ENCODE data around the gene MAPK7. TPM values are rescaled to one million over a fixed set of nuclear protein-coding genes. Genes with fewer than 3 reads are reported as not detected.
"Not testable (repeated sequence)": the region's sequence is repeated elsewhere in the genome, so short reads cannot be mapped to it uniquely, and the experiment has no call there.

The MAPK7 gene
- total RNA-seq, 1 experiment from 2014 or later = 4.1 TPM

DNA sequence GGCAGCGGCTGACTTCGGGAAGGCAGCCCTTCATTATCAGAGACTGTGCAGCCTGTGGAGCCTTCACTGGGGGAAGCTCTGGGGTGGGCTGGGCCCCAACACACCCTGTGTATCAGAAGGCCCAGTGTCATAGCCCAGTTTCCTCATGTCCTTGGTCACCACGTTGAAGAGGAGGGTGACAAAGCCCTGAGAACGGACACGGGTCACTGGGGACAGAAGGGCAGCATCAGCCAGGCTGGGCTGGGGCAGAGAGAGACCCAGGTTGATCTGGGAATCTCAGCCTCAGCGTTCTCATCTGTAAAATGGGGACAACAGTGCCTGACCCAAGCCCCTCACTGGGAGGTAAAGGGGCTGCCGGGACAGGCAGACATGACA is 35.1 kb upstream of the MAPK7 start:
- no peak for DNase-seq (ENCODE audit: low read depth)

DNA sequence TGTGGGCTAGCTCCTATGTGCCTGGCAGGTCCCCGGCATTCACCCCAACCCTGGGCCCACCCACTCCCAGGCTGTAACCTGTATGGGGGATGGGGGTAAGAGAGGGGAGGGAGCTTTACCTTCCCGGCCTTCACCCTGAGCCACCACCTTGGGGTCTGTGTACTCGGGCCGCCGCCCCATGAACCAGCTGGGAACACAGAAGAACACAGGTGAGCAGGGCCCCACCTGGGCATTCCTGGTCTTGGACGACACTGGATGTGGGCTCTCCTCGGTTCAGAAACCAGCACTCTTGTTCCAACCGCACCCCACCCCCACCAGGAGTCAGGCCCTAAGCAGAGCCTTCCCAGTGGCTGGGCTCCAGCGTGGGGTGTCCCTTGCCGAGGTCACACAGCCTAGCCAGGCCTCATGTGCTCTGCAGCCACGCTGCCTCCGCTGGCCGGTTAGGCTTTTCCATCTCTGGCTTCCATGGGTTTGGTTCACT is 34.6 kb upstream of the MAPK7 start:
- DNase-seq (ENCODE audit: low read depth) = no peak

DNA sequence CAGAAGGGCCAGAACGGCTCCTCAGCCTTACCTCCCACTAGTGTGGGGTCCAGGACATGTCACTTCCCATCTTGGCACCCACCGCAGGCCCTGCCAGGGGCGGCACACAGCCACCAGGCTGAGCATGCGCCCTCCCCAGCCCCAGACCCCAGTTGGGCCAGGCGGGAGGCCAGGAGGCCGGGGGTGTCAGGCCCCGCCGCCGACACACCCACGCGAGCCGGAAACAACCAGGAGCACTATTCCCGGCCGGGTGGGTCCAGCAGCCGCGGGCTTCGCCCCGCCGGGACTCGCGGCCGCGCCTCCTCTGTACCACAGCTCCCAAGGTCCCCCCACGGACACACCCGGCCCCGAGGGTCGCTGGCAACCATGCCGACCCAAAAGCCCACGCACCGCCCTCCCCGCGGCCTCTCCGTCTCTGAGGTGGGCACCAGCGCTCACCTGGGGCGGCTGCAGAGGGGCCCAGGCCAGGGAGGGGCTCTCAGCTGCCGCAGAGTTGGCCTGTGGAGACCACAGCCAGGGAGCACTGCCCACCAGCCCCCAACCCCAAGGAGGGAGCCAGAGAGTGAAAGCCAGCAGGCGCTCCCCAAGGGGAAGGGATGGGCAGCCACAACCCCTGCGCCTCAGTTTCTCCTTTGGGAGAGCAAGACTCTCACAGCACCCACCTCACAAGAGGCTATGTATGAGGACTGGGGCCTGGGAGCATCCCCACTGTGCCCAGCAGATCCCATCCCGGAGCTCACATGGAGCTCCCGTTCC is 33.8 kb upstream of the MAPK7 start:
- DNase-seq (ENCODE audit: low read depth) = no peak

DNA sequence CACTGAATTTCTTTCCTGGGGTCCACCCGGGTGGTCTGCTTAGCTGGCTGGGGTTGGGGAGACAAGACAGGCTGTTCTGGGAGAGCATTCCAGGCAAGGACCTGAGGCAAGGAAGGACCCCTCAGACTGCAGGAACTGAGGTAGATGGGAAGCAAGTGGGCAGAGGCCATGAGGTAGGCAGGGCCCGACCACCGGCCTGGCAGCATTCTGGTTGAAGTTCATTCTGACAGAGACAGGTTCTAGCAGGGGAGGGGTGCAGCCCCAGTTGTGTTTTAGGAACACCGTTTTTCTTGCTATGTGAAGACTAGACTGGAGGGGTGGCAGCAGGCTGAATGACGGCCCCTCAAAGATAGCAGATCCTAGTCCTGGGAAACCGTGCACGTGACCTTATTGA is 33.2 kb upstream of the MAPK7 start:
- DNase-seq (ENCODE audit: low read depth) = no peak

DNA sequence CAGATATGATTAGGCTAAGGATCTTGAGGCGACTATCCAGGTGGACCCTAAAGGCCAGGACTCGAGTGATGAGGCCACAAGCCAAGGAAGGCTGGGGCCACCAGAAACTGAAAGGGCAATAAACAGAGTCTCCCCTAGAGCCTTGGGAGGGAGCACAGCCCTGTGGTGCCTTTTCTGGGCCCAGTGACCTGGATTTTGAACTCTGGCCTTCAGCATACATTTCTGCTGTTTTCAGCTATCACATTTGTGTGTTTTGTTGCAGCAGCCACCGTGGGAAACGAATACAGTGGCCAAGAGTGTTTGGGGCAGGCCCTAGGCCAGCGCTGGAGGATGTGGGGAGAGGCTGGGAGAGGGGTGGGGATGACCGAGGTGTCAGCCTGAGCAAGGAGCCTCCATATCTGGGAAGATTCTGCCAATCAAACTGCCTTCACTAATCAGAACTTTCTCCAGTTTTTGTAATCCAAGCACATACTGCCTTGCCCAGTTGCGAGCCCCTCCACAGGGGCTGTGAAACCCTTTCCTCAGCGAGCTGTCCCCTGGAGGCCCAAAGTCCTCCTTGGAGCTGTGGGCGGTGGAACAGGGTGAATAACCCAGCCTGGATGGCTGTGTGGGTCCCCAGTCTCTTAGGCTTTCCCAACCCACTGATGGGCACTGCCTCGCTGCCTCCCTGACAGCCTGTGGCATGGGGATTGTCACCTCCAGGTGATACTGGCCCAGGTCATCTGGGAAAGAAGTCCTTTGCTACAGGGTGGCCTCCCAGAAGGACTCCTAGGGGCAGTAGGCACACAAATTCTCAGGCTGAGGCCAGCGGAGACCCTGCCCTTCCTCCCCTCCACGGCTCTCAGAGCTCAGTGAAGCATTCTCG is 32.6 kb upstream of the MAPK7 start:
- no peak for DNase-seq (ENCODE audit: low read depth)

DNA sequence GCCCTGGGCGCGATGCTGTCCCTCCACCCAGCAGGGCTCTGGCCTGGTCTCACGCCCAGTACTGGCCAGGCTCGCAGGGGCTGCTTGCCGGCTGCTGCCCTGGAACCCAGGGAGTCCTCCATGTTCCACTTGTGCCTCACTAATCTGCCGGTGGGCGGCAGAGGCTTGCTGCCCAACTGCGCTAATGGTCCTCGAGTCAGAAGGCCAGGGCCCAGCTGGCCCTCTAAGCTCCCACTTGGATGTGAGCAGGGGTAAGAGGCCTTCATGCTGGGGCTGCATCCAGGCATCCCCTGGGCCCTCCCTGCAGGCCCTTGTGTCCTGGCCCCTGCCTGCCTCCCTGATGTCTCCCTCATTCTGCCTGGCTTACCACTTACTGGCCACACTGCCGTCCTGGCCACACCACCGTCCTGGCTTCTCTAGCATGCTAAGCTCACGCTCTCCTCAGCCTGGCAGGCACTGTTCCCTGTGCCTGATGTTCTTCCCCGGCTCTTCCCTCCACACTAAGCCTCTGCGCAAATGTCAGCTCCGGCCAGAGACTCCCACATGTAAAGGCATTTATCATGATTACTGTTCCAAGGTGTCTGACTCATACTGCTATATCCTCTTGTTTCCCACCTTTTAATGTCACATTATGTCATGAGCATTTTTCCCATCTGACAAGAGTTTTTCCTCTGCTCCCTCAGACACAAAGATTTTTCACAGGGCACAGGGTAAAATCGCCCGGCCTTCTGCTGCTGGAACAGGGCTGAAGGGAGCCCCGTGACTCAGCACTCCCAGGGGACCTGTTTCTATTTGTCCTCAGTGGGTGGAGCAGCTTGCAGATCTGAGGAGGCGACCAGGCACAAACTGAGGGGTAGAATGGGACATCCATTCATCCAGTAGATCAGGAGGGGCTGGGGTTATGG is 31.7 kb upstream of the MAPK7 start:
- peak; percentile 86 for DNase-seq (ENCODE audit: low read depth)

DNA sequence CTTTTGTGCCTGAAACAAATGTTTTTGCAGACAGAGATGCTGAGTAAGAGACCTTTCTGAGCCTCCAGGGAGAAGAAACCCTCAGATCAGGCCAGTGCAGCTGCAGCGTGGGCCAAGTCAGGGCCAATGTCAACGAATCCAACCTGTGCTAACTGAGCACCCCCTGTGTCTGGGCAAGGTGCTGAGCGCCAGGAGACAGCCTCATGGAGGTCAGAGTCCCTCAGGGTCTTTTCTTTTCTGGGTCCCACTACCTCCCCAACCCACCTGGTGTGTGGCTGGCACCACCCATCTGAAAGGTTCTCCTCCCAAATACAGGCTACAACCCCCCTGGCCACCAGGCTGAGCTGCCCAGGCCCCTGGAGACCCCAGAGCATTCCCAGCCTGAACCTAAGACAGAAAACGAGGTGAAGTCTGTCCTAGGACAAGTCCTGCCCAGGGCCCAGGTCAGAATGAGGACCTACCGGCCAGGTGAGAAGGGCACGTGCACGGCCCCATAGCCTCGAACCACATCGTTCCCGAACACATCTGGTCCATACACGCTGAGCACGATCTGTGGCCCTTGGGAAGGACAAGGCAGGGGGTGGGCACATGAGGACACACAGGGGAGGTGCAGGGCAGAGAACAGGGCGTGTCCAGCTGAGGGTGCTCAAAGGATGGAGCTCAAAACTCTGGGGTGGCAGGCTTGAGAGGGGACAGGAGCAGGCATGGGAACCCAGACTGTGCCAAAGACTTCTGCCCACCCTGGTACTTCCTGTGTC is 30.8 kb upstream of the MAPK7 start:
- DNase-seq (ENCODE audit: low read depth) = no peak

DNA sequence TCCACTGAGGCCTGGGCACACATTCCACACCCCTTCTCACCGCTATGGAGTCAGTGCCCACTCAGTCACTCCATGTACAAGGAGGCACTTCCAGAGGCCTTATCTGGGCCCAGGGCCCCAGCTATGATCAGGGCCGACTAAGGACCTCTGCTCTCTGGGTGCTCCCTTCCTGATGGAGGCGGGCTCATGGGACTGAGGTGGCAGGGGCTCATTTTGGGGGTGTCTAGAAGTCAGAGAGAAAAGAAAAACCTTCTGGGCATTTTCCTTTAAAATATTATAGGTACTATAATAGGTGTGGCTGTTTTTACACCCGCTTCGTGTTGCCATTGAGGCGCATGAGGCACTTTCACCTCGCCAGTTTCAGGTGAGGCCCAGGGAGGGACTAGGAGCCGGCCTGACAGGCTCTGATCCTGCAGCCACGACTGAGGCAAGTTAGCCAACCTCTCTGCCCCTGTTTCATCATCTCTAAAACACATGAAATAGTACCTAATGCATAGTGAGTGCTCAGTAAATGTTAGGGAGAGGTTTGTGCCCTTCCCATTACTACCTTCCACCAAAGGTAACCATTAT is 30.1 kb upstream of the MAPK7 start:
- DNase-seq (ENCODE audit: low read depth) = no peak

DNA sequence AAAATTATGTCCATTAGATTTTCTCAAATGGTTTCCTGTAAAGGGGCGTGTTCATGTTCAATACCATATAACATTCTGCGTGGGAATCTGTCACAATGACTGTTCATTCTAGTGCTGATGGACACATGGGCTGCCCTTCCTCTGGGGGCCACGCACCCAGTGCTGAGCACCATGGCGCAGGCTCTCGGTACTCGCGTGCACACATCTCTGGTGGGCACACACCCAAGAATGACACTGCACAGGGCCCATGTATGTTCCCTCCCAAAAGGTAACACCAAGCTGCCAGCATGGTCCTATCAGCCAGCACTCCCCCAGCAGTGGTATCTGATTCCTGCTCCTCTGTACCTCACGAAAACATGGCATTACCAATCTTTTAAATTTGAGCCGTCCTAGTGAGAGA is 29.5 kb upstream of the MAPK7 start:
- DNase-seq (ENCODE audit: low read depth) = no peak

DNA sequence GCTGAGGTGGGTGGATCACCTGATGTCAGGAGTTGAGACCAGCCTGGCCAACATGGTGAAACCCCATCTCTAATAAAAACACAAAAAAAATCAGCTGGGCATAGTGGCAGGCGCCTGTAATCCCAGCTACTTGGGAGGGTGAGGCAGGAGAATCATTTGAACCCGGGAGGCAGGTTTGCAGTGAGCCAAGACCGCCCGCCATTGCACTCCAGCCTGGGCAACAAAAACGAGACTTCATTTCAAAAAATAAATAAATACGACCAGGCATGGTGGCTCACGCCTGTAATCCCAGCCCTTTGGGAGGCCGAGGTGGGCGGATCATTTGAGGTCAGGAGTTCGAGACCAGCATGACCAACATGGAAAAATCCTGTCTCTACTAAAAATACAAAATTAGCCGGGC is 24.9 kb upstream of the MAPK7 start:
- not testable (repeated sequence) for DNase-seq (ENCODE audit: low read depth)

DNA sequence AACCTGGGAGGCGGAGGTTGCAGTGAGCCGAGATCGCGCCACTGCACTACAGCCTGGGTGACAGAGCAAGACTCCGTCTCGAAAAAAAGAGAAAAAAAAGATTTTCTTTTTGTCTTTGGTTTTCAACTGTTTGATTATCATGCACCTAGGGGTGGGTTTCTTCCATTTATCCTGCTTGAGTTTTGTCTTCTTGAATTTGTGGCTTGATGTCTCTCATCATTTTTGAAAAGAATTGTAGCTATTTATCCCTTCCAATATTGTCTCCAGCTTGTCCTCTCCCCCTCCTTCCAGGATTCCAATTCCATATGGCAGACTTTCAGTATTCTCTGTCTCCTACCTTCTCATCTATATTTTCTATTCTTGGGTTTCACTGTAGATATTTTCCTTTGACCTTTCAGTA is 23.6 kb upstream of the MAPK7 start:
- DNase-seq (ENCODE audit: low read depth) = no peak

DNA sequence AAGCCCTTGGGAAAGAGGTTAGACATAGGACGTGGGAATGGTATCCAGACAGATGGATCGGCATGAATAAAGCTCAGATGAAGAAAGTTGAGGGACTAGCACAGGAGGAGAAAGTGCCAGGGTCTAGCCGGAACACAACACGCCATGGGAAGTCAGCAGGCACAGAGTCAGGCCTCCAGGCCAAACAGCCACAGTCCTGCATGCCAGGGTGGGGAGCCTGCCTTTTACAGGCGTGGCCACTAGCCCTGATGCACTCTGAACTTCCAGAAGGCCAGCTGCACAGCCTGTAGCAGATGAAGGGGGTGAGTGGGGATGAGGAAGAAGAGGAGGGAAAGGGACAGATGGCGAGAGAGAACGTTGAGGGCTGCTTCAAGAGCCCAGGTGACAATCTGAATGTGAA is 20.9 kb upstream of the MAPK7 start:
- DNase-seq (ENCODE audit: low read depth) = no peak

DNA sequence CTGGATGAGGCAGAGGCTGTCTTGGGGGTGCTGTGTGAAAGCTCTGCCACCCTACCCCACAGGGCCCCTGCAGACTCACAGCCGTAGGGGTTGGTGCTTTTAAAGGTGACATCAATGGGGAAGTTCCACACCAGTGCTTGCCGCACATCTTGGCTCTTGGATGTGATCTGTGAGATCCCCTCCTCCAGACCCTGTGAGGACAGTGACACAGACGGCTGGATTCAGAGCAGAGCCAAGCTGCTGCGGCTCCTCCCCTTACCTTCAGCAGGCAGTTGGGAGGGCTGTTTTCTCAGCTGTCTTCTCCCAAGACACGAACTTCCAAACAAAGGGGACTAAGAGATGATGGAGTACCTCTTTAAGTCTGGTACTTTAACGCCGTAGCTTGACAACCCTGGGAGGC is 20.5 kb upstream of the MAPK7 start:
- no peak for DNase-seq (ENCODE audit: low read depth)

DNA sequence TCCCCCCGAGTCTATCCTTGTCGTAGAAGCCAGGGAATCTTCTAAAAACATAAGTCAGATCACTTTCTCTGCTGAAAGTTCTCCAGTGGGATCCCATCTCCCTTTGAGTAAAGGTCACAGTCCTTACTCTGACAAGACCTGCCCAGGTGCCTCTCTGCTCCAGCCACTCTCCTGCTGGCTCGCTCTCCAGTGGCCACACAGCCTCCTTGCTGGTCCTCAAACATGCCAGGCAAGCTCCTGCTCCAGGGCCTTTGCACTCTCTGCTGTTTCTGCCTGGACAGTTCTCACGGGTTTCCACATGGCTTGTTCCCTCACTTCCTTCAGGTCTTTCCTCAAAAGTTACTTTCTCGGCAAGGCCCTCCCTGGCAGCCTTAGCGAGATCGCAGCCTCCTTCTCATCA is 19.1 kb upstream of the MAPK7 start:
- no peak for DNase-seq (ENCODE audit: low read depth)

DNA sequence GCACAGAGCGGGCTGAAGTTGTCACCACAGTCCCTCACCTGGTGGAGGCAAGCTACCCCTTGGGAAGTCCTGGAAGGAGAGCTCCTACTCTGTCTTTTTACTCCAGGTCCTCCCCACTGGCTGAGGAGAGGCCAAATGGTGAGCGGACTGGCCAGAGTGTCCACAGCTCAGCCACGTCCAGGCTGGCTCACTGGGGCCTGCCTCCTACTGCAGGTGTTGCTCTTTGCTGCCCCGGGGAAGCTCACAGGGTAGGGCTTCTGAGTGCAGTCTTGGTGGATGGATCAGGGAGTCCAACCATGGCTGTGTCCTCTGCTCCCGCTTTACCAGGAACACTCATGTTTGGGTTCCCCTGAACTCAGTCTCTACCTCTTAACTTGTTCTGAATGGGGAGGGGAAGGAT is 18.4 kb upstream of the MAPK7 start:
- no peak for DNase-seq (ENCODE audit: low read depth)

DNA sequence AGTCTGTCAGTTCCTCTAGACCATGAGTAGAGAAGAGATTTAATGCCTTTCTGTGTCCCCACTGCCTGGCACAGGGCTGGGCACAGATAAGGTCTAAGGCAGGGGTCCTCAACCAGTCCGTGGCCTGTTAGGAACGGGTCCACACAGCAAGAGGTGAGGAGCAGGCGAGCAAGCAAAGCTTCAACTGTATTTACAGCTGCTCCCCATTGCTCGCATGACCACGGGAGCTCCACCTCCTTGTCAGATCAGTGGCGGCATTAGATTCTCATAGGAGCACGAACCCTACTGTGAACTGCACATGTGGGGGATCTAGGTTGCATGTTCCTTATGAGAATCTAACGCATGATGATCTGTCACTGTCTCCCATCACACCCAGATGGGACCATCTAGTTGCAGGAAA is 17.5 kb upstream of the MAPK7 start:
- no peak for DNase-seq (ENCODE audit: low read depth)

DNA sequence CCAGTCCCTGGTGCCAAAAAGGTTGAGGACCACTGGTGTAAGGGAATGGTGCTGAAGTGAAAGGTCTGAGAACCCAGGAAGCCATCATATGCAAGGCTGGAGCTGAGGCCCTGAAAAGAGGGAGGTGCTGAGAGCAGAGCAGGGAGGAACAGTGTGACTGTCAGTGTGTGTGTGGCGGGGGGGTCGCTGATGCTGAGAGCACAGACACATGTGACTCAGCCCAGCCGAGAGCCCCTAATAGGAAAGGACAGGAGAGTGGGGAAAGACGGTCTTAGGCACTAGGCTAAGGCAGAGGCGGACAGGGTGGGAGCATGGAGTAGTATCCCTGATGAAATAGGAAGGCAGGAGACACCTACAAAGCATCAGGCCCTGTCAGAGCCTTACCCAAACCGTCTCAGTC is 17.0 kb upstream of the MAPK7 start:
- no peak for DNase-seq (ENCODE audit: low read depth)

DNA sequence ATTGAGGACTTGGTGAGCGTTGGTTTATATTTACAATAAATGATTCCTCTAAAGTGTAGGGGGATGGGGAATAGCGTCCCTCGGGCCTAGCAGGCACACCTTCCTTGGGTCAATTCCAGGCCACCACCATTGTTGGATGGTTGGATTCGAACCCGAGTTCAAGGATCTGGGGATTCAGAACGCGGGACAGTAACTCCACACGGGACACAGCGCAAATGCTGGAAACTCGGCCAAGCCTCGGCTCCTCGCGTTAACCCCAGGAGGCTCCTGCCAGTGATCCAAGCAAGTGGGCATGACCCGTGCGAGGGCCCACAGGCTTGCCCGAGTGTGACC is 16.4 kb upstream of the MAPK7 start:
- no peak for DNase-seq (ENCODE audit: low read depth)

DNA sequence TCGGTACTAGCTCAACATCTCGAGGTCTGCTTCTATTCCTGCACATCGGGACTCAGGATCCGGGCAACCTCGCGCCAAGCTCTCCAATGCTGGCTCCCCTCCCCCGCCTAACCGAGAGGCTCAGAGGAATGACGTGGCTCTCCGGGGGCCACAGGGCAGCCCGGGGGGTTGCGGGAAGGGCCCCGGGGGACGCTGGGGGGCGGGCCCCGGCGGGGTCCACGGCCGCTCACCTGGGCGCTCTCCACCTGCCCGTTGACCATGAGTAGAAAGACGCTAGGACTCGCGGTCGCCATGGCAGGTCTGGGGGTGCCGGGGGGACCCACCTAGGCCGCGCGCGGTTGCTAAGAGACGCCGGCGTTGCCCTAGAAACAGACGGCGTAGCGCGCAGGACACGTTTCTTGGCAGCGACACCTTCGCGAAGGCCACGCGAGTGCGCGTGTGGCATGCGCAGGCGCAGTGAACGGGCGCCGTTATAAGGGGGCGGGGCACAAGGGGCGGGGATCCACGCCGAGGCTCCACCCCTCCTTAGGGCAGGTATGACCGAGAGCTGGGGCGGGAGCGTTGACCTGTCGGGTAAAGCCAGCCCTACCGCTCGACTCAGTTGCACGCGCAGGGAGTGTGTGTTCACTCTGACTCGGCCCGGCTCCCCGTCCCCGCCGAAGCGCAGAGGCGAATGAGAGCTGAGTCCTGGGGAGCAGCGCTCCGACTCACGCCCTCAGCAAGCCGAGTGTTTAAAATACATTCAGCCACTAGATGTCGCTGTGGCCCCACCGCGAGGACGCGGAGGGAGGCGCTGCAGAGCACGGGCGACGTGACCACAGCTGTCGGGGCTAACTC is 15.8 kb upstream of the MAPK7 start, which contains the start of gene B9D1:
B9D1 (minus strand) TSS at position 447 of the 837 bp plus-strand sequence; CDS start at position 293, 154 bp downstream.
- peak; percentile 81 for DNase-seq (ENCODE audit: low read depth)

DNA sequence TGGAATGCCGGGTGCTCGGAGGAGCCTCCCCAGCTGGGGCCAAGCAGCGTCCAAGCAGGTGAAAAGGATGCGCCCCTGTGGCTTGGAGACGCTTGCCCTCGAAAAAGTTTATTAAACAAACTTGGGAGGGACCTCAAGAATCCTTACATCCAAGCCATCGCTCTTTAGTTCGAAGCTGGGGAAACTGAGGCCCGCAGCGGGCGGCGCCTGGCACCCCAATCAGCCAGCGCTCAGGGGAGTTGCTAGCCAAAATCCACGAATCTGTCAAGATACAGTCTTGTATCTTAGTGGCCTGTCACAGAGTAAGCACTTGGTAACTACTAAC is 15.2 kb upstream of the MAPK7 start:
- DNase-seq (ENCODE audit: low read depth) = no peak
